Subcutaneous adipose tissue (tissue), 4 donors: ENCODE results near the gene MRLN. TPM values are rescaled to one million over a fixed set of nuclear protein-coding genes. Genes with fewer than 3 reads are reported as not detected.

ENCODE experiments used
- CTCF ChIP-seq: fragments of 450-650 bp; IDR thresholded peaks from one replicate; pipeline ENCODE4 v1.5.1; 2016; ENCODE audit warnings: low read depth, mild to moderate bottlenecking, control low read depth, antibody characterized with exemption, moderate library complexity
- total RNA-seq, 4 donors: library from RNA; depleted of rRNA; stranded (reverse); fragments of >200 nt; gene quantifications; one replicate each; pipeline ENCODE4 v1.1.0, GENCODE V29; 2016

The MRLN gene
- total RNA-seq, 4 donors from 2014 or later, result not detected

- no peak for TF ChIP-seq CTCF
Observed at GRCh38 chr10:59688921-59689351, 64.3 kb downstream of the MRLN start.

- TF ChIP-seq CTCF, result no peak
Observed at GRCh38 chr10:59687657-59688056, 65.6 kb downstream of the MRLN start.

Other genes with a start within 250 kb of the MRLN start
- gene SLC16A9, start 43.6 kb downstream of the MRLN start, total RNA-seq, result under 1 TPM; 0.17 to 0.82 (median 0.39) TPM
- gene CCDC6, start 153.1 kb upstream of the MRLN start, total RNA-seq, result 10 to 100 TPM; 21.5 to 42.2 (median 35.6) TPM